ENCODE results near the gene SIGLEC10. TPM values are rescaled to one million over a fixed set of nuclear protein-coding genes. Genes with fewer than 3 reads are reported as not detected.

SIGLEC10 gene
- total RNA-seq, 5 donors from 2014 or later (not counting 1 experiment from before 2014, with no cell fraction given): 0.67 to 6.7 (median 1.8) TPM

GRCh38 chr19:51392701-51393100, 24.7 kb downstream of the SIGLEC10 start:
- POLR2A ChIA-PET: interaction anchor here in 1 of 2 donors (0.6 kb wide), 1 partner anchor 23 kb away, joined by 5 read pairs; no protein-coding TSS in a partner anchor
- H3K4me1 ChIP-seq (ENCODE audit: control insufficient read depth in 1 of 2, extremely low read depth in 1 of 2, insufficient read depth in 2 of 2, low read length in 2 of 2): peaks cover 3 to 54% of the 10 kb centered on the region in 2 experiments

GRCh38 chr19:51391073-51391611, 26.3 kb downstream of the SIGLEC10 start:
- peaks cover 0 to 7% of the 10 kb centered on the region in 2 experiments for H3K27me3 ChIP-seq (replicated peaks in 1 of 2; ENCODE audit: control insufficient read depth in 2 of 2, extremely low read depth in 1 of 2, insufficient read depth in 2 of 2, low read length in 1 of 2)
- DNase-seq: no peak
- no peaks in the 10 kb centered on the region for H3K36me3 ChIP-seq (ENCODE audit: control insufficient read depth in 2 of 2, extremely low read depth in 1 of 2, insufficient read depth in 1 of 2, low read length in 1 of 2)
- ChIA-PET CTCF (no interaction called here), POLR2A (no interaction called here)
- H3K9me3 Mint-ChIP-seq: no peaks in the 10 kb centered on the region
- WGBS (ENCODE audit: insufficient coverage): 0% methylated on average over 1 of the region's 8 CpGs
- H3K4me1 ChIP-seq (ENCODE audit: control insufficient read depth in 1 of 2, extremely low read depth in 1 of 2, insufficient read depth in 2 of 2, low read length in 2 of 2): peaks cover 3 to 62% of the 10 kb centered on the region in 2 experiments
- H3K27ac Mint-ChIP-seq: peak overlapping the region in 1 of 2 donors; percentile 28
- peak overlapping the region in 1 of 3 donors; percentile 56 for H3K4me3 Mint-ChIP-seq
- ATAC-seq (replicated peaks in 1 of 4): no peak
- H3K36me3 Mint-ChIP-seq: no peaks in the 10 kb centered on the region
- H3K4me3 ChIP-seq (ENCODE audit: control insufficient read depth in 1 of 2, extremely low read depth in 1 of 2, low read length in 1 of 2): no peak overlapping the region
- no peaks in the 10 kb centered on the region for H3K27me3 Mint-ChIP-seq
- peaks cover 22 to 37% (median 25%) of the 10 kb centered on the region in 3 donors for H3K4me1 Mint-ChIP-seq
- no peak overlapping the region for H3K27ac ChIP-seq (ENCODE audit: low read length)
- H3K9me3 ChIP-seq: no peaks in the 10 kb centered on the region

More at GRCh38 chr19:51392701-51393100, 24.7 kb downstream of the SIGLEC10 start:
- no peaks in the 10 kb centered on the region for H3K9me3 Mint-ChIP-seq
- peak overlapping the region in 2 of 3 donors; percentile 50 to 52 for H3K4me3 Mint-ChIP-seq
- H3K27me3 Mint-ChIP-seq: no peaks in the 10 kb centered on the region
- no peaks in the 10 kb centered on the region for H3K36me3 Mint-ChIP-seq
- Histone ChIP-seq H3K27ac (ENCODE audit: low read length) (no peak overlapping the region), H3K9me3 (no peaks in the 10 kb centered on the region), H3K27me3 (replicated peaks in 1 of 2; ENCODE audit: control insufficient read depth in 2 of 2, extremely low read depth in 1 of 2, insufficient read depth in 2 of 2, low read length in 1 of 2) (peaks cover 0 to 5% of the 10 kb centered on the region in 2 experiments), H3K4me3 (ENCODE audit: control insufficient read depth in 1 of 2, extremely low read depth in 1 of 2, low read length in 1 of 2) (no peak overlapping the region), H3K36me3 (ENCODE audit: control insufficient read depth in 2 of 2, extremely low read depth in 1 of 2, insufficient read depth in 1 of 2, low read length in 1 of 2) (no peaks in the 10 kb centered on the region)
- CTCF ChIA-PET: no interaction called here
- peaks cover 22 to 35% (median 25%) of the 10 kb centered on the region in 3 donors for H3K4me1 Mint-ChIP-seq
- no peak overlapping the region for H3K27ac Mint-ChIP-seq
- ATAC-seq (replicated peaks in 1 of 4) (no peak), DNase-seq (no peak)
- WGBS (ENCODE audit: insufficient coverage): no CpG with 5 or more reads among the region's 1 CpG

DNA sequence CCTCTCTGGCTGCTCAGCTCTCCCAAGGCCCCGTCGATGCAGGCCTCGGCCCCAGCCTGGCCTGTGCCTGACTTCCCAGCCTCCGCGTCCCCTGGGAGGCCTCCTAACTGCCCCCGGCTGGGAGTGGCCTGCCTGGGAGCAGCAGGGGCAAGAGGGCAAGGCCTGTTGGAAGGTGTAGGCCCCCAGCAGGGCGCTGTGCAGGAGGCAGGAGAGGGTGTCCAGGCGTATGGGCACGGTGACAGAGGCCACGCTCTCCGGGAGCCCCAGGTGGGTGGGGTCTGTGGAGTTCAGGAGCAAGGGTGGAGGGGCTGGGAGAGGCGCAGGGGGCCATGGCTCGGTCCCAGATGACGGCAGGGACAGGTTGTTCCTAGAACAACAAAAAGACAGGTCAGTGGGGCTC, 28.3 kb downstream of the SIGLEC10 start:
- peaks cover 11 to 25% (median 13%) of the 10 kb centered on the region in 3 donors for H3K4me1 Mint-ChIP-seq
- Histone ChIP-seq H3K36me3 (ENCODE audit: control insufficient read depth in 2 of 2, extremely low read depth in 1 of 2, insufficient read depth in 1 of 2, low read length in 1 of 2) (no peaks in the 10 kb centered on the region), H3K27ac (ENCODE audit: low read length) (no peak overlapping the region), H3K27me3 (replicated peaks in 1 of 2; ENCODE audit: control insufficient read depth in 2 of 2, extremely low read depth in 1 of 2, insufficient read depth in 2 of 2, low read length in 1 of 2) (peaks cover 0 to 7% of the 10 kb centered on the region in 2 experiments), H3K9me3 (no peaks in the 10 kb centered on the region), H3K4me3 (ENCODE audit: control insufficient read depth in 1 of 2, extremely low read depth in 1 of 2, low read length in 1 of 2) (no peak overlapping the region), H3K4me1 (ENCODE audit: control insufficient read depth in 1 of 2, extremely low read depth in 1 of 2, insufficient read depth in 2 of 2, low read length in 2 of 2) (peaks cover 3 to 49% of the 10 kb centered on the region in 2 experiments)
- no peaks in the 10 kb centered on the region for H3K36me3 Mint-ChIP-seq
- H3K4me3 Mint-ChIP-seq: no peak overlapping the region
- CTCF ChIA-PET: interaction anchor here in 1 of 2 donors (0.7 kb wide), 1 partner anchor 9 kb away, joined by 8 read pairs; no protein-coding TSS in a partner anchor
- no peaks in the 10 kb centered on the region for H3K27me3 Mint-ChIP-seq
- ATAC-seq (replicated peaks in 1 of 4) (no peak), DNase-seq (no peak)
- 95% methylated on average over 14 of the region's 14 CpGs for WGBS (ENCODE audit: insufficient coverage)
- H3K9me3 Mint-ChIP-seq: no peaks in the 10 kb centered on the region
- no peak overlapping the region for H3K27ac Mint-ChIP-seq
- POLR2A ChIA-PET: no interaction called here

DNA sequence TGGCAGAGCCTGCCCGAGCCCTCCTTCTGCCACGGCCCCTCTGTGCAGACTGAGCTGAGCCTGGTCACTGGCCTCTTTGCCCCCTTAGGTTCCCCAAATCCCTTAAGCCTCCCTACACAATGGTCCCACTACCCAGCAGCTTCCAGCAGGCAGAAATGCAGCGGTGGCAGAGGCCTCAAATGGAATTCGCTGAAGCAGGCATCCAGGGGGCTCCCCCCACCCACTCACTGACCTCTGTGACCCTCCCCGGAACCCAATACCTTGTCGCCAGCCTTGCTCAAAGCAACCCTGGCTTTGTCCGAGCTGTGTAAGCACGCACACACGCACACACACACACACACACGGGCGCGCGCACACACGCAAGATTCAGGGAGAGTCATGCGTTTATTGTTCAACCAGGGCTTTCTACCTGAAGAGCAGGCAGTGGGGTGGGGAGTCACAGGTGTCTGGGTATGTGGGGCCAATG, 29.5 kb downstream of the SIGLEC10 start, which contains the start of gene LIM2:
TSS of gene LIM2 (minus strand) at position 51 of the 466 bp plus-strand sequence. CDS start 531 bp downstream, outside the sequence.
- Mint-ChIP-seq H3K9me3 (no peaks in the 10 kb centered on the region), H3K27ac (peak within 1 kb of the TSS; percentile 19 to 55), H3K4me1 (peaks cover 6 to 19% (median 7%) of the 10 kb centered on the region in 3 donors), H3K27me3 (no peaks in the 10 kb centered on the region), H3K36me3 (no peaks in the 10 kb centered on the region), H3K4me3 (peak within 1 kb of the TSS; percentile 29 to 60 (median 57))
- 80% methylated on average over 6 of the region's 15 CpGs for whole genome bisulfite sequencing (ENCODE audit: insufficient coverage)
- H3K9me3 ChIP-seq: no peaks in the 10 kb centered on the region
- no peak for DNase-seq
- ChIA-PET CTCF (no interaction called here), POLR2A (no interaction called here)
- H3K36me3 ChIP-seq (ENCODE audit: control insufficient read depth in 2 of 2, extremely low read depth in 1 of 2, insufficient read depth in 1 of 2, low read length in 1 of 2): no peaks in the 10 kb centered on the region
- H3K27me3 ChIP-seq (replicated peaks in 1 of 2; ENCODE audit: control insufficient read depth in 2 of 2, extremely low read depth in 1 of 2, insufficient read depth in 2 of 2, low read length in 1 of 2): peaks cover 0 to 7% of the 10 kb centered on the region in 2 experiments
- peak within 1 kb of the TSS in 1 of 2 donors; percentile 51 for H3K4me3 ChIP-seq (ENCODE audit: control insufficient read depth in 1 of 2, extremely low read depth in 1 of 2, low read length in 1 of 2)
- no peak for ATAC-seq (replicated peaks in 1 of 4)
- peaks cover 0 to 42% of the 10 kb centered on the region in 2 experiments for H3K4me1 ChIP-seq (ENCODE audit: control insufficient read depth in 1 of 2, extremely low read depth in 1 of 2, insufficient read depth in 2 of 2, low read length in 2 of 2)
- H3K27ac ChIP-seq (ENCODE audit: low read length): peak within 1 kb of the TSS; percentile 60

- CTCF ChIA-PET: no interaction called here
- H3K36me3 ChIP-seq (ENCODE audit: control insufficient read depth in 2 of 2, extremely low read depth in 1 of 2, insufficient read depth in 1 of 2, low read length in 1 of 2): no peaks in the 10 kb centered on the region
- no peaks in the 10 kb centered on the region for H3K9me3 ChIP-seq
- H3K4me1 ChIP-seq (ENCODE audit: control insufficient read depth in 1 of 2, extremely low read depth in 1 of 2, insufficient read depth in 2 of 2, low read length in 2 of 2): peaks cover 0 to 42% of the 10 kb centered on the region in 2 experiments
- H3K4me3 ChIP-seq (ENCODE audit: control insufficient read depth in 1 of 2, extremely low read depth in 1 of 2, low read length in 1 of 2): peak overlapping the region in 1 of 2 donors; percentile 51
- ATAC-seq (replicated peaks in 1 of 4) (peak in 2 of 4 experiments; percentile 46 to 63), DNase-seq (peak in 5 of 35 experiments; percentile 16 to 48 (median 31))
- H3K27me3 Mint-ChIP-seq: no peaks in the 10 kb centered on the region
- H3K4me1 Mint-ChIP-seq: peaks cover 5 to 16% (median 6%) of the 10 kb centered on the region in 3 donors
- no peaks in the 10 kb centered on the region for H3K9me3 Mint-ChIP-seq
- peak overlapping the region; percentile 60 for H3K27ac ChIP-seq (ENCODE audit: low read length)
- no peaks in the 10 kb centered on the region for H3K36me3 Mint-ChIP-seq
- H3K27ac Mint-ChIP-seq: peak overlapping the region; percentile 19 to 55
- H3K4me3 Mint-ChIP-seq: peak overlapping the region; percentile 29 to 60 (median 57)
- POLR2A ChIA-PET: no interaction called here
- 78% methylated on average over 12 of the region's 14 CpGs for WGBS (ENCODE audit: insufficient coverage)
- H3K27me3 ChIP-seq (replicated peaks in 1 of 2; ENCODE audit: control insufficient read depth in 2 of 2, extremely low read depth in 1 of 2, insufficient read depth in 2 of 2, low read length in 1 of 2): peaks cover 0 to 7% of the 10 kb centered on the region in 2 experiments
These were observed 30.4 kb downstream of the SIGLEC10 start for GRCh38 chr19:51386882-51387520.

GRCh38 chr19:51382004-51382403, 35.4 kb downstream of the SIGLEC10 start:
- H3K27me3 Mint-ChIP-seq: no peaks in the 10 kb centered on the region
- no peak overlapping the region for H3K27ac ChIP-seq (ENCODE audit: low read length)
- H3K9me3 ChIP-seq: no peaks in the 10 kb centered on the region
- no peak overlapping the region for H3K4me3 Mint-ChIP-seq
- peaks cover 0 to 23% of the 10 kb centered on the region in 2 experiments for H3K4me1 ChIP-seq (ENCODE audit: control insufficient read depth in 1 of 2, extremely low read depth in 1 of 2, insufficient read depth in 2 of 2, low read length in 2 of 2)
- no peak overlapping the region for H3K4me3 ChIP-seq (ENCODE audit: control insufficient read depth in 1 of 2, extremely low read depth in 1 of 2, low read length in 1 of 2)
- H3K36me3 ChIP-seq (ENCODE audit: control insufficient read depth in 2 of 2, extremely low read depth in 1 of 2, insufficient read depth in 1 of 2, low read length in 1 of 2): no peaks in the 10 kb centered on the region
- no peak for ATAC-seq (replicated peaks in 1 of 4)
- POLR2A ChIA-PET: interaction anchor here in 1 of 2 donors (0.7 kb wide), 1 partner anchor 780 kb away, joined by 7 read pairs; no protein-coding TSS in a partner anchor
- no peak overlapping the region for H3K27ac Mint-ChIP-seq
- H3K9me3 Mint-ChIP-seq: no peaks in the 10 kb centered on the region
- H3K36me3 Mint-ChIP-seq: no peaks in the 10 kb centered on the region
- peaks cover 0 to 13% (median 2%) of the 10 kb centered on the region in 3 donors for H3K4me1 Mint-ChIP-seq
- no peak for DNase-seq
- peaks cover 0 to 1% of the 10 kb centered on the region in 2 experiments for H3K27me3 ChIP-seq (replicated peaks in 1 of 2; ENCODE audit: control insufficient read depth in 2 of 2, extremely low read depth in 1 of 2, insufficient read depth in 2 of 2, low read length in 1 of 2)
- CTCF ChIA-PET: interaction anchor here in 1 of 2 donors (0.5 kb wide), 1 partner anchor 12 kb away, joined by 3 read pairs; no protein-coding TSS in a partner anchor
- 93% methylated on average over 4 of the region's 4 CpGs for WGBS (ENCODE audit: insufficient coverage)

Measured in T-cell (primary cell).